Thymus (tissue), 11 donors: ENCODE measurements around the gene FAM120B. TPM values are rescaled to one million over a fixed set of nuclear protein-coding genes. Genes with fewer than 3 reads are reported as not detected.

ENCODE experiments used
- DNase-seq, 9 donors: peaks; one replicate each; pipeline ENCODE4 v3.0.0-alpha.2; 2013; ENCODE audit warnings: low spot score in 9 of 9, low read depth in 6 of 9, missing footprints in 1 of 9
- H3K27ac ChIP-seq, 2 donors: one replicate each; pipeline ENCODE4 v1.5.1; 2013; ENCODE audit warnings: control low read depth in 1 of 2, low read depth in 1 of 2, low read length in 1 of 2, mild to moderate bottlenecking in 1 of 2, moderate library complexity in 1 of 2
- H3K27me3 ChIP-seq, 2 donors: one replicate each; pipeline ENCODE4 v1.5.1; 2013; ENCODE audit warnings: low read length in 1 of 2; ENCODE audit not compliant: control insufficient read depth in 2 of 2, insufficient read depth in 1 of 2
- H3K36me3 ChIP-seq, 2 donors: one replicate each; pipeline ENCODE4 v1.5.1; 2013; ENCODE audit warnings: low read length in 1 of 2, mild to moderate bottlenecking in 1 of 2, moderate library complexity in 1 of 2; ENCODE audit not compliant: control insufficient read depth in 2 of 2, insufficient read depth in 2 of 2
- H3K4me1 ChIP-seq, 2 donors: one replicate each; pipeline ENCODE4 v1.5.1; 2013; ENCODE audit warnings: low read length in 2 of 2; ENCODE audit not compliant: control insufficient read depth in 2 of 2, insufficient read depth in 2 of 2
- H3K4me3 ChIP-seq, 2 donors: one replicate each; pipeline ENCODE4 v1.5.1; 2013; ENCODE audit warnings: low read length in 2 of 2, control low read depth in 1 of 2, mild to moderate bottlenecking in 1 of 2
- H3K9me3 ChIP-seq, 2 donors: one replicate each; pipeline ENCODE4 v1.5.1; 2013; ENCODE audit warnings: low read length in 1 of 2, mild to moderate bottlenecking in 1 of 2; ENCODE audit not compliant: control insufficient read depth in 2 of 2, insufficient read depth in 1 of 2
- WGBS: extraction: QIAGEN DNeasy Blood & Tissue Kit; methylation state at CpG from one replicate; pipeline ENCODE4 v1.1.7; 2013; 5-methylcytosine and 5-hydroxymethylcytosine counted together
- polyA plus RNA-seq: library from polyadenylated mRNA; stranded (reverse); fragments of 200-250 nt; gene quantifications from one replicate; pipeline ENCODE4 v1.2.3, GENCODE V29; 2013
- total RNA-seq: library from RNA; stranded (reverse); fragments of 120-200 nt; gene quantifications from one replicate; pipeline ENCODE4 v1.2.4, GENCODE V29; 2013
- donor health status: healthy.

FAM120B gene
- total and polyA plus RNA-seq, 2 donors = 12.1 to 13.6 TPM

GRCh38 chr6:170277893-170278742 lies 28.4 kb upstream of the FAM120B start:
- Histone ChIP-seq H3K27me3 (peaks cover 0 to 5% of the 10 kb centered on the region in 2 donors), H3K9me3 (peaks cover 0 to 4% of the 10 kb centered on the region in 2 donors), H3K4me1 (peaks cover 0 to 25% of the 10 kb centered on the region in 2 donors), H3K4me3 (no peak overlapping the region), H3K36me3 (no peaks in the 10 kb centered on the region), H3K27ac (peak overlapping the region in 1 of 2 donors; percentile 20)
- WGBS = 67% methylated on average over 8 of the region's 8 CpGs
- no peak for DNase-seq

GRCh38 chr6:170278743-170279094 lies 27.8 kb upstream of the FAM120B start:
- no peaks in the 10 kb centered on the region for H3K36me3 ChIP-seq
- peak overlapping the region in 1 of 2 donors; percentile 20 for H3K27ac ChIP-seq
- H3K9me3 ChIP-seq = no peaks in the 10 kb centered on the region
- peaks cover 0 to 9% of the 10 kb centered on the region in 2 donors for H3K27me3 ChIP-seq
- peaks cover 0 to 25% of the 10 kb centered on the region in 2 donors for H3K4me1 ChIP-seq
- 9% methylated on average over 9 of the region's 9 CpGs for WGBS
- peak in 1 of 9 donors; percentile 57 for DNase-seq
- no peak overlapping the region for H3K4me3 ChIP-seq

GRCh38 chr6:170279426-170279825 lies 27.1 kb upstream of the FAM120B start:
- no peak for DNase-seq
- WGBS = 95% methylated on average over 8 of the region's 8 CpGs
- H3K36me3 ChIP-seq = no peaks in the 10 kb centered on the region
- H3K27me3 ChIP-seq = peaks cover 0 to 12% of the 10 kb centered on the region in 2 donors
- no peaks in the 10 kb centered on the region for H3K9me3 ChIP-seq
- peaks cover 0 to 25% of the 10 kb centered on the region in 2 donors for H3K4me1 ChIP-seq
- H3K27ac ChIP-seq = no peak overlapping the region
- H3K4me3 ChIP-seq = no peak overlapping the region

- Histone ChIP-seq H3K9me3 (no peaks in the 10 kb centered on the region), H3K27me3 (peaks cover 3 to 19% of the 10 kb centered on the region in 2 donors), H3K4me3 (peak overlapping the region; percentile 23 to 38), H3K27ac (peak overlapping the region in 1 of 2 donors; percentile 39), H3K36me3 (no peaks in the 10 kb centered on the region), H3K4me1 (peaks cover 0 to 25% of the 10 kb centered on the region in 2 donors)
- peak in 2 of 9 donors; percentile 58 to 80 for DNase-seq
- 80% methylated on average over 36 of the region's 36 CpGs for WGBS
These were observed 26.4 kb upstream of the FAM120B start for GRCh38 chr6:170279977-170280688.

- WGBS = 82% methylated on average over 23 of the region's 23 CpGs
- Histone ChIP-seq H3K9me3 (no peaks in the 10 kb centered on the region), H3K27me3 (peaks cover 4 to 24% of the 10 kb centered on the region in 2 donors), H3K36me3 (no peaks in the 10 kb centered on the region), H3K4me3 (peak overlapping the region; percentile 23 to 38), H3K4me1 (peaks cover 0 to 25% of the 10 kb centered on the region in 2 donors), H3K27ac (peak overlapping the region in 1 of 2 donors; percentile 36)
- DNase-seq = no peak
These were observed 25.9 kb upstream of the FAM120B start for GRCh38 chr6:170280689-170281045.

- no peak overlapping the region for H3K27ac ChIP-seq
- H3K4me1 ChIP-seq = peaks cover 0 to 25% of the 10 kb centered on the region in 2 donors
- no peak for DNase-seq
- H3K9me3 ChIP-seq = no peaks in the 10 kb centered on the region
- no peaks in the 10 kb centered on the region for H3K36me3 ChIP-seq
- H3K4me3 ChIP-seq = no peak overlapping the region
- H3K27me3 ChIP-seq = peaks cover 9 to 34% of the 10 kb centered on the region in 2 donors
- 96% methylated on average over 48 of the region's 48 CpGs for WGBS
These were observed 24.9 kb upstream of the FAM120B start for GRCh38 chr6:170281331-170282292.

GRCh38 chr6:170282512-170283158 lies 23.9 kb upstream of the FAM120B start:
- H3K27ac ChIP-seq = no peak overlapping the region
- WGBS = 97% methylated on average over 28 of the region's 28 CpGs
- H3K36me3 ChIP-seq = no peaks in the 10 kb centered on the region
- H3K27me3 ChIP-seq = peaks cover 16 to 44% of the 10 kb centered on the region in 2 donors
- no peaks in the 10 kb centered on the region for H3K9me3 ChIP-seq
- no peak overlapping the region for H3K4me3 ChIP-seq
- H3K4me1 ChIP-seq = peaks cover 0 to 32% of the 10 kb centered on the region in 2 donors
- DNase-seq = no peak
